GM21447 (cell line): Measurements from ENCODE around the gene HIP1R.
"Not testable (repeated sequence)": the region's sequence is repeated elsewhere in the genome, so short reads cannot be mapped to it uniquely, and the experiment has no call there.

Experiments
- ATAC-seq: cut with Tn5 transposase; IDR thresholded peaks from one replicate; pipeline ENCODE4 v1.9.1; 2021; ENCODE audit not compliant: unreplicated experiment

The HIP1R gene

DNA sequence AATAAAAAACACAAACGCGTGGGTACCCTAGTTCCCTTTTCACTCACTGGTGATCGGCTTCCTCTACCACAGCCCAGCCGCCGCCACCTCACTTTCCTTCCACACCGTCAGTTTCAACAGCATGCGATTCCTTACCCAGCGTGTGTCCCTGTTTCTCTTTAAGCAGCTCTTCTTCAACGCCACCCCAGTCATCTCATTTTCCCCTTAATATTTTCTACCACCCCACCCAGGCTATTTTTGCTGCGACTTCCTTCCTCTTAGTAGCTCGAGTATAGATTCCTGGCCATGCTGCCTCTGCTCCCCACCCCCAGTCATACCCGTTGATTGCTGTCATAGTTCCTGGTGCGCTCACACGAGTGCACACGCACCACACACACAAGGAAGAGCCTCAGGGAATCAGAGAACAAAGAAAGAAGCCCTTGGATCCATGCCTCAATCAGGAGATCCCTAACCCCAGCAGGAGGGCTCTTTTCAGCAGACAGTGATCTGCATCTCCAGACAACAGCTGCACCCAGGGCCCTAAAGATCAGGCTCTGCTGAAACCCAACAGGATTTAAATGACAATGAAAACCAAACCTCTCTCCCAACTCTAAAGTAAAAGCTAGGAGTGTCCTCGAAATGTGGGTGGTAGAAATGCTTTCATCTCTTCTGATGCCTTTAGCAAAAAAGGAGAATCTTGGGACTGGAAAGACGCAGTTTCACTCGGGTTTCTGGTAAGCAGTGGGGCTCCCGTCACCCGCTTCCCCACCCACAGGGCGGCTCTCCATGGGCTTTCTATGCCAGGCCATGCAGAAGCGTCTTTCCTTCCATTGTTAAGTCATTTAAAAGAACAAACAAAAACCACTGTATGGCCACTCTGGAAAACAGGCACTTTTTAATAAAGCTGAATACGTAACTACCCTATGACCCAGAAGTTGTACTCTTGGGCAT lies 36.9 kb downstream of the HIP1R start:
- no peak for ATAC-seq

- ATAC-seq = no peak
These were observed 37.6 kb downstream of the HIP1R start for GRCh38 chr12:122872815-122873361.

DNA sequence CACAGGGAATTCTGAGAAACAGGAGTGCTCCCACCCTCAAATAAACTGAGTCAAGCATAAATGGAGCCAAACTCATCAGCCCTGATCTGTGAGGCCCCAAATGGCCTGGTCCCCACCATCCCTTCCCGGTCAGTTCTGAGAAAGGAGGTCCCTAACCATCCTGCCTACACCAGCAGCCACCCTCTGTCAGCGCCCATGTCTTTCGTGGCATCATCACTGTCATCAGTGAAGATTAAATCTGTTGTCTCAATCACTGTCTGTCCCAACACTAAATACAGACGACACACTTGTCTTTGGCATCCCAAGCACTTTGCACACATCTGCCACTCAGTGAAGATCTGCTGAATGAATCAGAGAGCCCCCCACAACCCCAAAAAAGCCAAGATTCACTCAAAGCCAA lies 38.3 kb downstream of the HIP1R start:
- ATAC-seq = no peak

DNA sequence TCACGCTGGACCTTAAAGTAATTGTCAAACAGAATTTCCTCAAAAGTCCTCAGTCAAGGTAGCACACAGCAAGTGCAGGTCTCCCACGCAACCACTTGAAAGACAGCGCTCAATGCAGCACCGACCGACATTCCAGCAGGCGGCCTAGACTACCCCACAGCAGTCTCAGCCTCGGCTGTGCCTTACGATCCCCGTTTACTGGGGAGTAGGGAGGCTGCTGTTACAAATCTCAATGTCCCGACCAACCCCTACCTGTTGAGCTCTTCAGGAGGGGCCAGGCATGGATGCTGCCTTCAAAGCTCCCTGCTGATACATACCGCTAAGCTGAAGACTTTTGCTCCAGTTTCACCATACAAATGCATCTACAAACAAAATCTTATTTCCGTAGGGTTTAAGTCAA lies 38.8 kb downstream of the HIP1R start:
- no peak for ATAC-seq

GRCh38 chr12:122875590-122876220 lies 40.4 kb downstream of the HIP1R start:
- ATAC-seq = peak; percentile 58

GRCh38 chr12:122876281-122876680 lies 41.0 kb downstream of the HIP1R start:
- ATAC-seq = not testable (repeated sequence)

DNA sequence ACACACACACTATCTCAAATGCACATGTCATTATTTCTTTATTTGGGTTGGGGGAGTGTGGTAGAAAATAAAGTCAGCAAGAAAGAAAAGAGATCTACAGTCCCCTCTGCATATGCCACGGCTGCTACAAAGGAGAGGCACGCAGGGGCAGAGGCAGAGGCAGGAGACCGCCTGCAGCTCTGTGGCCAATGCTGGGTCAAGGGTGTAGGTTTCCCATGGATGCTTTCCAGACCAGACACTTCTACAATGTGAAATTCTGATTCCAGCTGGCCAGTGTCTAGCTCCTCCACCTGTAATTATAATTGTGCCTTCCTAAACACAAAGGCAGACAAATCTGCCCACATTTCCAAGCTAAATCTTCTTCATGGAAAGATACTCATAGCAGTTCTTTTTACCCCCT lies 41.5 kb downstream of the HIP1R start:
- no peak for ATAC-seq

DNA sequence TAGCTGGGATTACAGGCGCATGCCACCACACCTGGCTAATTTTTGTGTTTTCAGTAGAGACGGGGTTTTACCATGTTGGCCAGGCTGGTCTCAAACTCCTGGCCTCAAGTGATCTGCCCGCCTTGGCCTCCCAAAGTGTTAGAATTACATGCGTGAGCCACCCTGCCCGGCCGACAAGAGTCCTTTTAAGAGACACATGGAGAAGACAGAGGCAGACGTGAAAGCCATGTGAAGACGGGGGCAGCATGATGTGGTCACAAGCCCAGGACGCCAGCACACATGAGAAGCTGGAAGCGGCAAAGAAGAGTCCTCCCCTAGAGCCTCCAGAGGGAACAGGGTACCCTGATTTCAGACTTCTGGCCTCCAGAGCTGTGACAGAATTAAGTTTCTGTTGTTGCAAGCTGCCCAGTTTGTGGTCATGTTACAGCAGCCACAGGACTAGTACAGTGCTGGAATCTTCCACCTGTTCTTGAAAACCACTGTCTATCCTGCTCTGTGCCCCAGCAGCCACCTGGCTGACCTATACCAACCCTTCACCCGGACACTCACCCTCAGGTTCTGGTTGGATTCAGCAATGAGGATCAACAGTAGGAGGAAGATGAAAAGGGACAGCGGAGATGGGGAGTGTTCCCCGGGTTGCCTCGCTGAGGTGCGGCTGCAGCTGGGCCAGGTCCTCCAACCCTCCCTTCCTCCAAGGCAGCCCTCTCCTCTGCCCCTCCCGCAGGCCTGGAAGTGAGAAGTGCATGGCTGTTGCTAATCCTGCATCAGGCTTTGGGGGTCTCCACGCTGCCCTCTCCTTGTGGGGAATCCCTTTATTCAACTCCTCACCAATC lies 43.7 kb downstream of the HIP1R start:
- no peak for ATAC-seq

GRCh38 chr12:122880155-122880667 lies 45.0 kb downstream of the HIP1R start:
- ATAC-seq = no peak

DNA sequence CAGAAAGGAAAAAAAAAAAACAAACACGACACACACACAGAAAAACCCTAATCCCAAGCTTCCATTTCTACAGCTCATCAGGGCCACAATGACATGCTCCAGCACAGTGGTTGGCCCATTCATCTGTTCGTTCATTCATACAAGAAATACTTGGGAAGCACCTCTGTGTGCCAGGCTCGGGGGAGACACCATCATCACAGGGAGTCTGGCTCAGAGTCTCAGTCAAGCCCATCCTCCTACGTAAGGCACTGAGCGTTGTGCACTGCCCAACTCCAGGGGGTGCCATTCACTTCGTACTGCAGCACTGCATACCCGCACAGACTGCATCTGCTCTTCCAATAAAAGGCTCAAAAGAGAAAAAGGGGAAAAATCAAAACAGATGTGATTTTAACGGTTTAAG lies 45.4 kb downstream of the HIP1R start:
- no peak for ATAC-seq

- ATAC-seq = no peak
These were observed 47.8 kb downstream of the HIP1R start for GRCh38 chr12:122882908-122883558.

DNA sequence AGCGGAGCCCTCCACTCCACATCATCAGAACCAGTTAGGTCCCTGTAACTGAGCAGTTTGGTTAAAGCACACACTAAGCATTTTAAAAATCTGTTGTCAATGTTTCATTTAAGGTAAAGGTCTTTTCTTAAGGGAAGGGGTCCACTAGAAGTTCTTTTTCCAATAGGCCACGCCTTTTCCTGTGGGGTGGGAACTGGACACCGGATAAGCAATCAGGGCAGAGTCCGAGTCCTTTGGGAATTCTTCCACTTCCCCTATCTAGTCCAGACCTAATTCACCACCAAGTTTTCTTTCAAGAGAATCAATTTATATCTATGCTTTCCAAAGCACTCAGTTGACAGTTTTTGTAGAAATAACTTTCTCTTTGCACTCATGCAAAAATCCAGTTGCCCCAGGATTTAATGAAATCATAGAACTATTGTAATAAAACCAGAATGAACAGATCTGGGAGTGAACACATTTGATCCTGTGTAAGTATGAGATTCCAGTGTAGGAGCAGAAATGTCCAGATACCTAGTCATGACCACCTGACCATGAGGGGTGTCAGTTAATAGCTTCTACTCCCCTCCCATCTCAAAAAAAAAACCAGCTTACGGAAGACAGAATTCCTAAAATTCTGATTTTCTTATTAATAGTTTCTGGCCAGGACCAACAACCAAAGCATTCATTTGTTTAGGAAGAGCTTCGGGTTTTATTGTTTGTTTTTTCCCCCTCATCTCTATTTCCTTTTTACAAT lies 49.0 kb downstream of the HIP1R start:
- no peak for ATAC-seq

- no peak for ATAC-seq
These were observed 49.6 kb downstream of the HIP1R start for GRCh38 chr12:122884860-122885259.

DNA sequence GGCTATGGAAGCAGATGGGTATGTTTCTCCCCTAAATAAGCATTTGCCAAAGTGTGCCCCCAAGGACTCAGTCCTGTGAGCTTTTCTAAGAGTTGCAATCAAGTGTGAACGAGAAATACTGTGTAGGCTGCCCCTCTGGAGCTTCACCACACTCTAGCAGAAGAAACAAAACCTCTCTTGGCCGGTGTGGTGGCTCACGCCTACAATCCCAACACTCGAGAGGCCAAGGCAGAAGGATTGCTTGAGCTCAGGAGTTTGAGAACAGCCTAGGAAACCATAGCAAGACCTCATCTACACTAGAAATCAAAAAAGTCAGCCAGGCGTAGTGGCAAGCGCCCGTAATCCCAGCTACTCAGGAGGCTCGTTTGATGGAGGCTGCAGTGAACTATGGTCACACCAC lies 50.9 kb downstream of the HIP1R start:
- ATAC-seq = no peak

DNA sequence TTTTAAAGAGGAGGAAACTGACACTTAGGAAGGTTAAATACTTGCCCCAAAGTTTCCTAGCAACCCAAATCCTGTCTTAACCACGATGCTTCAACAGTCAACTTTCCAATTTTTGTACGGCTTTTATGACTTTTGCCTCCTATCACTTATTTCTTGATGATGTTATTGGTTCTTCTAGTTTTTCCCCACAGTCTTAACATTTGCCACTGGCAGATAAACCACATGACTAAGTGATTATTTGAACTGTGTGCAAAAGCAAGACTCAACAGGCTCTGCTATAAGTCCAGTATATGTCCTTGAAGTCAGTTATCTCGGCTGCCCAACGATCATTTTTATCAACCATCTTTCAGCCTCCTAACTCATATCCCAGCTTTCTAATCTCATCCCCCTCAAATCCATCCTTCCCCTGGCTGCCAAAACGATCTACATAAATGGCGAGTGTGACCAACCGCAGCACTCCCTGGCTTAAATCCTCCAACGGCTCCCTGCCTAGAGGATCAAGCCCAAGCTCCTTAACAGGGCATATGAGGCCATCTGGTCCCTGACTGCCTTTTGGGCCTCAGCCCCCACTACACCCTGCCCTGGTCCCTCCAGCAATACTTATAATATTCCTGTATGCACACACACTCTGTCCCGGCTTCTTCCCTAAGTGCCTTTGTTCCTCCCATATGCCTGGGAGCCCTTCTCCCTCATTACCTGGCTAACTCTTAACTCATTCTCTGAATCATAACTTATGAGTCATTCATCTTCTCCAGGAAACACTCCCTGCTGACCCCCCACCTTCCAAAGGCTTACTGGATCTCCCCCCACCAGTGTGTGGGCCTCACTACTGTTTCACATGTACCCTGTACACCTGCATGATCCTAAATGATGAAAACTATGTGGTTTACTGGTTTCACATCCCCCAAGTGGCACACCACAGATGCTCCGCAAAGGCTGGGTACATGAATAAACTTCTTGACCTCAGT lies 51.9 kb downstream of the HIP1R start:
- peak; percentile 79 for ATAC-seq

- ATAC-seq = no peak
These were observed 52.6 kb downstream of the HIP1R start for GRCh38 chr12:122887819-122888212.

DNA sequence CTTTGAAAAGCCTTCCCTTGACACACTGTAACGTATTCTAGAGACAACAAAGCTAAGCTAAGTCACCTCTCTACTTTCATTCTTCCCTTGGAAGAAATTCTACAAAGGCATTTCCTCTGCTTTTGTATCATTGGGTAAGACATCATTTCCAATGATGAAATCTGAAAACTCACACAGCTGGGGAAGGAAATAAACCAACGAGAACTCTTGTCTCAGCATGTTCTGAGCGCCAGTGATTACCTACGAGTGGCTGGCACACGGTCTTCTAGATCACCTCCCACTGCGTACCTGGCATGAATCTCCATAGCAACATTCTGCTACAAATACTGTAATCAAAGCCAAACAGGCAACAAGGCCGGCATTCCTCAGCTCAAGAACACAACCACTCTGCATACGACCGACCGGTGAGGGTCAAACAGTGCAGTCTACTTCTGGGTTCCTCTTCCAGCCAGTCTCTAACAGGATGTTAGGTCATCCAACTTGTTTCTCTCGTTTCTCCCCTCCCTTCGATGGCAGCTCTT lies 53.0 kb downstream of the HIP1R start:
- peak; percentile 41 for ATAC-seq

GRCh38 chr12:122889761-122890520 lies 54.7 kb downstream of the HIP1R start:
- ATAC-seq = no peak
